ENCODE data around the gene APOA4. TPM values are rescaled to one million over a fixed set of nuclear protein-coding genes. Genes with fewer than 3 reads are reported as not detected.
"Not testable (repeated sequence)": the region's sequence is repeated elsewhere in the genome, so short reads cannot be mapped to it uniquely, and the experiment has no call there.

The APOA4 gene
- total RNA-seq, 1 donor from 2014 or later = not detected

DNA sequence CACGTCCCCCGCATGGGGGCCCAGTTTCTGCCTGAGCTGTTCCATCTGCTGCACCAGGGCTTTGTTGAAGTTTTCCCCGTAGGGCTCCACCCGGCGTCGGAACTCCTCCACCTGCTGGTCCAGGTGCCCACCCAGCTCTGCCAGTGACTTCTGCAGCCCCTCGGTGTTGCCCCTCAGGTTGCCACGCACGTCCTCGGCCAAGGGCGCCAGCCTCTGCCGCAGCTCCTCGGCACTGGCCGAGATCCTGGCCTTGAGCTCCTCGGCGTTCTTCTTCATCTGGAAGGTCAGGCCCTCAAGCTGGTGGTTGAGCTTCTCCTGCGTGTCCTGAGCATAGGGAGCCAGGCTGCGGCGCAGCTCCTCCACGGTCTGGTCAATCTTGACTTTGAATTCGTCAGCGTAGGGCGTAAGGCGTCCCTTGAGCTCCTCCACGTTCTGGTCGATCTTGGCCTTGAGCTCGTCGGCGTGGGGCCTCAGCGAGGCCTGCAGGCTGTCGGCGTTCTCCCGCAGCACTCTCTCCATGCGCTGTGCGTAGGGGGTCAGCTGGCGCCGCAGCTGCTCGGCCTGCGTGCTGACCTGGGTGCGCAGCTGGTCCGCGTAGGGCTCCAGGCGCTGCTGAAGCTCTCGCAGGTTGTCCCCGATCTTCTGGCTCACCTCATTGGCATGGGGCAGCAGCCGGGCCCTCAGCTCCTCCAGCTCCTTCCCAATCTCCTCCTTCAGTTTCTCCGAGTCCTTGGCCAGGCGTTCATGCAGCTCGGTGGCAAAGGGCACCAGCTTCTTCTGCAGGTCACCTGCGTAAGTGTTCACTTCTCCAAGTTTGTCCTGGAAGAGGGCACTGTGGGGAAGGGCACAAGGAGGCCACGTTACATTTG lies 1.8 kb downstream of the APOA4 start:
- H3K36me3 Mint-ChIP-seq (ENCODE audit: low read depth) = no peaks in the 10 kb centered on the region
- intact Hi-C loops (cut with micrococcal nuclease) = no loop called here
- H3K9me3 Mint-ChIP-seq = no peaks in the 10 kb centered on the region
- H3K4me1 Mint-ChIP-seq (ENCODE audit: low read depth) = no peaks in the 10 kb centered on the region
- H3K27me3 Mint-ChIP-seq (ENCODE audit: insufficient read depth) = no peaks in the 10 kb centered on the region
- no peak for DNase-seq (ENCODE audit: low spot score)
- no peak overlapping the region for H3K27ac Mint-ChIP-seq
- no peak overlapping the region for H3K4me3 Mint-ChIP-seq

DNA sequence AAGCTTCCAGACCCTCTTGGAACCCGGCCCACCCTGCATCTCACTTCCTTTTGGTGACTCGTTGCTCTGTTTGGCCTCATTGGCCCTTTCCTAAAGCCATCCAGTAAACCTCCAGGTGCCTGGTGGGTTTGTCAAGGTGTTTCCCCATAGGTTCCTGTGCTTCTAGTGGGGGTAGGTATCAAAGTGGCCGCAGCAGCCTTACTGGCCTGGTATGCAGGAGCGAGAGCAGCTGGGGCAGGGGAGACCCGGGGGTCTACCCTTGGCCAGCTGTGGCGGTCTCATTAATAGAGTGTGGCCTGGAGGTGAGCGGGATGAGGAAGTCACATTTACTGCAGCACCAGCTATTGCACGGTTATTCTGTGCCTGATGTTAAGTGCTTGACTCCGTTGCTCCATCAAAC lies 4.1 kb downstream of the APOA4 start:
- no peak overlapping the region for H3K27ac Mint-ChIP-seq
- no peaks in the 10 kb centered on the region for H3K4me1 Mint-ChIP-seq (ENCODE audit: low read depth)
- intact Hi-C loops (cut with micrococcal nuclease) = no loop called here
- H3K27me3 Mint-ChIP-seq (ENCODE audit: insufficient read depth) = no peaks in the 10 kb centered on the region
- H3K9me3 Mint-ChIP-seq = no peaks in the 10 kb centered on the region
- H3K36me3 Mint-ChIP-seq (ENCODE audit: low read depth) = no peaks in the 10 kb centered on the region
- DNase-seq (ENCODE audit: low spot score) = no peak
- H3K4me3 Mint-ChIP-seq = no peak overlapping the region

DNA sequence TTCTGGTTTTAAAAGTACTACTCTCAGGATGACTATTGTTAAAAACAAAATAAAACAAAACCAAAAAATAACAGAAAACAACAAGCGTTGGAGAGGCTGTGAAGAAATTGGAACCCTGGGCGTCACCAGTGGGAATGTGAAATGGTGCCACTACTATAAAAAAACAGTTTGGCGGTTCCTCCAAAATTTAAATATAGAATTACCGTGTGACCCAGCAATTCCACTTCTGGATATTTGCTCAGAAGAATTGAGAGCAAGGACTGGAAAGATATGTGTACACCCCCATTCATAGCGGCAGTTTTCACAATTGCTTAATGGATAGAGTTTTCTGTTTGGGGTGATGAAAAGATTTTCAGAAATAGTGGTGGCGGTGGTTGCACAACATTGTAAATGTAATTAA lies 8.6 kb downstream of the APOA4 start:
- Mint-ChIP-seq H3K9me3 (no peaks in the 10 kb centered on the region), H3K36me3 (ENCODE audit: low read depth) (no peaks in the 10 kb centered on the region)
- DNase-seq (ENCODE audit: low spot score) = no peak

DNA sequence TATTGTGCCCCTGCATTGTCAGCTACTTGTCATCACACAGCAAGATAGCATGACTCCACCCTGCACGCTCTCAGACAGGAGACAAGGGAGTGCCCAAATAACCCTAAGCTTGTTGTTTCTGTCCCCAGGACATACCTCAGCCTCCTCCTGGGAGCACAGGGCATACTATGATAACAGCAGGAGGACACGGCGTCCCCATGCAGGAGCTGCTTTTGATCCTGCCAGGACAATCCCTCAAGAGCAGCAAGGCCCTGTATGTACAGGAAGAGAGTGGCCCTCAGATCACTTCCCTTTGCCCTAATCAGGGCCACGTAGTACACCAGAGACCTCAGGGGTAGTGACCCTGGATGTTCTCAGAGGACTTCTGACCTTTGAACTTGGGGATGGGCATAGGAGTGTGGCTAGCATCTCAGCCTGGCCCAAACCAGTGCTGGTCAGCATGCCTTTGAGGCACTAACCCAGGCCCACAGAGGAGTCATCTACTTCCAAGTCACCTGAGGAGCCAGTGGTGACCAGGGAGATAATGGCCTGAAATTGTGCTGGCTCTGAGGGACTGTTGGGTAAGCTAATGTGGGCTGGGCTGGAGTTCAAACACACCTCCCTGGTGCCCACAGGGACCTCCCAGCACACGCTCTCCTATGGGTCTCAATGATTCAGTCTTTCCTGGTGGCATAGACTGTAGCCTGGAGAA lies 9.2 kb downstream of the APOA4 start:
- Mint-ChIP-seq H3K4me1 (ENCODE audit: low read depth) (no peaks in the 10 kb centered on the region), H3K36me3 (ENCODE audit: low read depth) (no peaks in the 10 kb centered on the region), H3K4me3 (no peak overlapping the region), H3K9me3 (no peaks in the 10 kb centered on the region), H3K27ac (no peak overlapping the region), H3K27me3 (ENCODE audit: insufficient read depth) (peaks cover 7% of the 10 kb centered on the region)
- intact Hi-C loops (cut with micrococcal nuclease) = no loop called here
- no peak for DNase-seq (ENCODE audit: low spot score)

More for the DNA sequence above, 8.6 kb downstream of the APOA4 start:
- Mint-ChIP-seq H3K27me3 (ENCODE audit: insufficient read depth) (peaks cover 7% of the 10 kb centered on the region), H3K4me3 (no peak overlapping the region), H3K4me1 (ENCODE audit: low read depth) (no peaks in the 10 kb centered on the region), H3K27ac (no peak overlapping the region)
- intact Hi-C loops (cut with micrococcal nuclease) = no loop called here

DNA sequence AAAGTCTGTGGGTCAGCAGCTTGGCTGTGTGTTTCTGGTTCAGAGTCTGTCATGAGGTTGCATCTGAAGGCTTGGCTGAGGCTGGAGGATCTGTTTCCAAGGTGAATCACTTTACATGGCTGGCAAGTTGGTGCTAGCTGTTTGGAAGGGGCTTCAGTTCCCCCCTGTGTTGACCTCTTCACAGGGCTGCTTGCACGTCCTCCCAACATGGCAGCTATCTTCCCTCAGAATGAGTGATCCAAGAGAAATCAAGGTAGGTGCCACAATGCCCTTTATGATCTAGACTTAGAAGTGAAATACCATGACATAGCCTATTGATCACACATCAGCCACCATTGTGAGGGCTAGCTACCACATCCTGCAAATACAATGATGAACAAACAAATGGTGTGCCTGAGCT lies 9.9 kb downstream of the APOA4 start:
- intact Hi-C loops (cut with micrococcal nuclease) = no loop called here
- DNase-seq (ENCODE audit: low spot score) = no peak
- no peaks in the 10 kb centered on the region for H3K9me3 Mint-ChIP-seq
- no peaks in the 10 kb centered on the region for H3K36me3 Mint-ChIP-seq (ENCODE audit: low read depth)
- no peaks in the 10 kb centered on the region for H3K4me1 Mint-ChIP-seq (ENCODE audit: low read depth)
- H3K27me3 Mint-ChIP-seq (ENCODE audit: insufficient read depth) = peaks cover 7% of the 10 kb centered on the region
- no peak overlapping the region for H3K27ac Mint-ChIP-seq
- H3K4me3 Mint-ChIP-seq = no peak overlapping the region

DNA sequence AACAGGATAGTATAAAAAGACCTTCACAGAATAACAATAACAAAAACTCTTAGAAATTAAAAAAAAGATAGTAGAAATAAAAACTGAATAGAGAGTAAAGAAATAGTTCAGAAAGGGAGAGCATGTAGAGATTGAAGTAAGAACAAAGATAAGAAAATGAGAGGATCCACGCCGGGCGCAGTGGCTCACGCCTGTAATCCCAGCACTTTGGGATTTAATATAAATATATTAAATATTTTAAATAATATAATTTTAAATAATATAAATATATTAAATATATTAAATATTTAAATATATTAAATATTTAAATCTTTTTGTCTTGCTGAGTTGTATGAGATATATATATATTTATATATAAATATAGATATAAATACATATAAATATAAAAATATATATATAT lies 11.0 kb downstream of the APOA4 start:
- no peak overlapping the region for H3K27ac Mint-ChIP-seq
- H3K9me3 Mint-ChIP-seq = no peaks in the 10 kb centered on the region
- no peaks in the 10 kb centered on the region for H3K36me3 Mint-ChIP-seq (ENCODE audit: low read depth)
- H3K27me3 Mint-ChIP-seq (ENCODE audit: insufficient read depth) = peaks cover 7% of the 10 kb centered on the region
- DNase-seq (ENCODE audit: low spot score) = no peak
- H3K4me3 Mint-ChIP-seq = no peak overlapping the region
- no peaks in the 10 kb centered on the region for H3K4me1 Mint-ChIP-seq (ENCODE audit: low read depth)
- intact Hi-C loops (cut with micrococcal nuclease) = no loop called here

DNA sequence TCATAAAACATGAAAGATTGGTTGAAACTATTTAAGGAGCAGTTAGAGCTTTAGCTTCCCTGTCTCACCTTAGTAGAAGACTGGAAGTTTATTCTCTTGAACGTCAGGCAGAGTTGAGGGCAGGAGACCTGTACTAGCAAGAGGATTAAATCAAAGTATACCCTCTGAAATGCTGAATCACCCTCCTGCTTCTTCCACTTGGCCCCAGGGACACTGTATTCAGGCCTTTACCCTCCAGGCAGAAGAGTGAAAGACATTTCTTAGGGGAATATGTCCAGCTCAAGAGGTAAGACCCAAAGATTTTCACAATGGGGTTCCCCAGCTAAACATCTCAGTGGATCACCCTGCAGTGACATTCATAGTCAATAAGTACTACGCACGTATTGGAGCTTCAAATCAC lies 11.9 kb downstream of the APOA4 start:
- no peak for DNase-seq (ENCODE audit: low spot score)
- no peaks in the 10 kb centered on the region for H3K4me1 Mint-ChIP-seq (ENCODE audit: low read depth)
- no peak overlapping the region for H3K27ac Mint-ChIP-seq
- H3K4me3 Mint-ChIP-seq = no peak overlapping the region
- H3K27me3 Mint-ChIP-seq (ENCODE audit: insufficient read depth) = peaks cover 9% of the 10 kb centered on the region
- intact Hi-C loops (cut with micrococcal nuclease) = no loop called here
- no peaks in the 10 kb centered on the region for H3K9me3 Mint-ChIP-seq
- H3K36me3 Mint-ChIP-seq (ENCODE audit: low read depth) = no peaks in the 10 kb centered on the region

DNA sequence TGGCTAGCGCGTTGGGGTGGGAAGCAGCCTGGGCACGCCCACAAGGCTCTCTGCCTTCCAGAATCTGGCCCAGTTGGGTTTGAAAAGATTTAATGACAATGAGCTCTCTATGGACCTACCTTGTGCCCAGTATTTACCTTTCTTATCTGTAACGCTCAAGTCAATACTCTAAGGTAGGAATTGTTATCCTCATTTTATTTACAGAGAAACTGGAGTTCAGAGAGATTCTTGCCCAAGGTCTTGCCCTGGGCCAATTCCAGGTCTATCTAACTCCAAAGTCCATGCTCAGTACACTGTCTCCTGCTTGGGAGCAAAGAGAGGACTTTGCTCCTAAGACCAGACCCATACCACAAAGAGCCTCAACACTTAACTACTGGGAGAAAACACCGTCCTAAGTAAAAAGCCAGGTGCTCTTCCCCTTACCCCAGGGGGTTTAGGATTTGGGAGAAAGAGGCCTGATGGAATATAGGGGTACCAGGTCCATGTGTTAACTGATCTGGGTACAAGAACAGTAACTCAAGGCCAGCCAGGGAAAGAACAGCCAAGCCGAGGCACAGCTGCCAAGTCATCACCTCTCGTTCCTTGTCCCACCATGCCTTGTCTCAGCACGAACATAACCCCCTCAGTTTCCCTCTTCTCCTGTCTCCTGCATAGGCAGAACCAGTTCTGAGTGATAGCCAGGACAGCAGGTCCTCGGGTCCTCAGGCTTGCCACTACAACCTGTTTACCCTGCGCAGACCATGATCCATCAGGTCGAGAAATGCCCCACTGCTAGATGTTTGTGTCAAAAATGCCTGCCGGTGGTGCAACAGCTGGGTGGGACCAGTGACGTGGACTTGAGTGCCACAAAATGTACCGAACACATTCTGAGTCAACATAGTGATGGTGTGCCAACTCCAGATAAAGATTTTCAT lies 14.6 kb downstream of the APOA4 start:
- intact Hi-C loops (cut with micrococcal nuclease) = no loop called here
- Mint-ChIP-seq H3K27ac (no peak overlapping the region), H3K9me3 (no peaks in the 10 kb centered on the region), H3K4me1 (ENCODE audit: low read depth) (no peaks in the 10 kb centered on the region), H3K36me3 (ENCODE audit: low read depth) (no peaks in the 10 kb centered on the region), H3K27me3 (ENCODE audit: insufficient read depth) (peaks cover 6% of the 10 kb centered on the region), H3K4me3 (no peak overlapping the region)
- DNase-seq (ENCODE audit: low spot score) = no peak

DNA sequence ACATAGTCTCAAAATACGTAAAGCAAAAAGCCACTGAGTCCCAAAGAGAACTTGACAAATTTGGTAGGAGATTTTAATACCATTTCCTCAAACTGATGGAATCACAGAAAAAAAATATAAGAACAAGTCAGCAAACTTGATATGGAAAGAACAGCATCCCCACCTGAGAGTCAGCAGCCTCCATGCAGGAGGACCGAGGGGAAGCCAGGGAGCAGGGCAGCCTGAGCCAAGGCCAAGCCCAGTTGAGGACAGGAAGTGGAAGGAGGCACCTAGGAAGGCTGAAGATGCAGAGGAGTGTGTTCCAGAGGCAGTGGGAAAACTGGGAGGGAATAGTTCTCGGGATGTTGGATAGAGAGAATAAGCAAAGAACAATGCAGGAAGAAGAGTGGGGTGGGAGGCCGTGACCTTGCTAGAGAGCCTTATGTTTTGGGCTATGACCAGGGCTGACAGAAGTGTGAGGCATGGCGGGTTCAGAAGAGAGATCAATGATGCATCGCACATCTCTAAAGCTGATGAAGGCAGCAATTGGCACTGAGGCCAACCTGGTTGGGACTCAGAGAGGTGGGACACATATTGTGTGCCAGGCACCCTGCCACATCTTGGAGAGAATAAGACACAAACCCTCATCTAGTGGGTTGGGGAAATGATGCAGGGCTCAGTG lies 15.4 kb downstream of the APOA4 start:
- H3K4me3 Mint-ChIP-seq = no peak overlapping the region
- H3K27me3 Mint-ChIP-seq (ENCODE audit: insufficient read depth) = peaks cover 8% of the 10 kb centered on the region
- H3K4me1 Mint-ChIP-seq (ENCODE audit: low read depth) = no peaks in the 10 kb centered on the region
- intact Hi-C loops (cut with micrococcal nuclease) = no loop called here
- no peaks in the 10 kb centered on the region for H3K9me3 Mint-ChIP-seq
- no peak overlapping the region for H3K27ac Mint-ChIP-seq
- no peak for DNase-seq (ENCODE audit: low spot score)
- no peaks in the 10 kb centered on the region for H3K36me3 Mint-ChIP-seq (ENCODE audit: low read depth)

DNA sequence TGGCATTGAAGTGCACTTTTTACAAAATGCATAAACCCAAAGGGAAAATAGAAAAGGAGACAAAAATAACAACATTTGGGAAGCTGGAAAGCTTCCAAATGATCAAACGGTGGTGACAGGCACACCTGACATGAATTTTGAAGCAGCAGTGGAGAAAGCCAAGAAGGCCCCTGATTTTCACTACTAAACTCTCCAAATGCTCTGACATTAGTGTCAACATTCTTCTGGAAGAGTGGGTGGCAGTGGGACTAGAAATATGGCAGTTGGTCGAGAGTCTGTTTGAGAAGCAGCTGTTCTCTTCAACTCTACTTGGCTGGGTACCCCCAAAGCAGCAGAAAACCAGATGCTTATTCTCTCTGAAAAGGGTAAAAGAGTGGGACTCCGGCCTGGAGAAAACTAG lies 19.1 kb downstream of the APOA4 start:
- Mint-ChIP-seq H3K27ac (no peak overlapping the region), H3K36me3 (ENCODE audit: low read depth) (no peaks in the 10 kb centered on the region), H3K9me3 (no peaks in the 10 kb centered on the region), H3K4me1 (ENCODE audit: low read depth) (no peaks in the 10 kb centered on the region), H3K4me3 (no peak overlapping the region), H3K27me3 (ENCODE audit: insufficient read depth) (peaks cover 20% of the 10 kb centered on the region)
- intact Hi-C loops (cut with micrococcal nuclease) = no loop called here
- DNase-seq (ENCODE audit: low spot score) = no peak

DNA sequence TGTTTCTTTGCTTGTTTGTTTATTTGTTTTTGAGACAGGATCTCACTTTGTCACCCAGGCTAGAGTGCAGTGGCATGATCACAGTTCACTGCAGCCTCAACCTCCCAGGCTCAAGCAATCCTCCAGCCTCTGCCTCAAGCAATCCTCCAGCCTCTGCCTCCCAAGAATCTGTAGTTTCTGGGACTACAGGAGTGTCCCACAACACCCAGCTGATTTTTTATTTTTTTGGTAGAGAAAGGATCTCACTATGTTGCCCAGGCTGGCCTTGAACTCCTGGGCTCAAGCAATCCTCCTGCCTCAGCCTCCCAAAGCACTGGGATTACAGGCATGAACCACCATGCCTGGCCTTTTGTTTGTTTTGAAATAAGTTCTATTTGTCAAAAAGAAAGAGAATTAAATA lies 21.4 kb downstream of the APOA4 start:
- DNase-seq (ENCODE audit: low spot score); H3K9me3 Mint-ChIP-seq; H3K4me1 Mint-ChIP-seq (ENCODE audit: low read depth); H3K27ac Mint-ChIP-seq; H3K36me3 Mint-ChIP-seq (ENCODE audit: low read depth); H3K4me3 Mint-ChIP-seq; intact Hi-C loops (cut with micrococcal nuclease): not testable (repeated sequence)
- H3K27me3 Mint-ChIP-seq (ENCODE audit: insufficient read depth) = peaks cover 23% of the 10 kb centered on the region

DNA sequence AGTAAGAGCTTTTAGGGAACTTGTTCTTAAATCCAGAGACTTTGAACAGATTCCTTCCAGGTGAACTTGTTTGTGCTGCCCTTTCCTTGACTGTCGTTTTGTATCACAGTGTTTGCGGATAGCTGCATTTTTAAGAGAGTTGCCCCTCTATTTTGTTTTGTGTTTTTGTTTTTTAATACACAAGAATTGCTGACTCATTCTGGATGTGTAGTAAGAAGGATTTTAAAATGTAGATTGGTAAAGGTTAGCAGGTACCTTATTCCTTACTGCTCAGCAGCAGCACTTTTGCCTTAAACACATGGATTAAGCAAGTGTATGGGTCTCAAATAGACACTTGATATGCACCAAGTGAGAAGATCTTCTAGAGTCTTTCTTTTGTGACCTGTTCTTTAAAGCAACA lies 22.5 kb downstream of the APOA4 start:
- no peaks in the 10 kb centered on the region for H3K9me3 Mint-ChIP-seq
- intact Hi-C loops (cut with micrococcal nuclease) = no loop called here
- no peaks in the 10 kb centered on the region for H3K4me1 Mint-ChIP-seq (ENCODE audit: low read depth)
- no peak overlapping the region for H3K27ac Mint-ChIP-seq
- no peak overlapping the region for H3K4me3 Mint-ChIP-seq
- no peaks in the 10 kb centered on the region for H3K36me3 Mint-ChIP-seq (ENCODE audit: low read depth)
- H3K27me3 Mint-ChIP-seq (ENCODE audit: insufficient read depth) = peaks cover 23% of the 10 kb centered on the region
- no peak for DNase-seq (ENCODE audit: low spot score)

Data from activated T-helper 1 cell treated with anti-CD3 and anti-CD28 coated beads, Interleukin-12 subunit alpha, Interleukin-12 subunit beta, Interleukin-2, Interleukin-4 antibody, amounts not matched to agents 30 ng/mL and 10 ng/mL and 1 ng/mL, durations not matched to agents 14 hours and 24 hours and 36 hours (primary cell).